Activated CD8-positive, alpha-beta T cell treated with anti-CD3 and anti-CD28 coated beads for 36 hours (primary cell): ENCODE measurements around the gene TOP1. TPM values are rescaled to one million over a fixed set of nuclear protein-coding genes. Genes with fewer than 3 reads are reported as not detected.

Source experiments
- ATAC-seq: fragments of 200-7000 bp; cut with Tn5 transposase; one replicate; pipeline ENCODE4 v1.10.0; 2021; ENCODE audit warnings: mild to moderate bottlenecking, moderate library complexity
- CTCF ChIA-PET: fragments of 350-600 bp; sonication (Branson Sonifier 250); formaldehyde crosslinking; loops from one replicate; lab custom pipeline; 2021; ENCODE audit warnings: antibody characterized with exemption; lab: Charles Lee
- POLR2A ChIA-PET: fragments of 350-600 bp; sonication (Branson Sonifier 250); formaldehyde crosslinking; loops from one replicate; lab custom pipeline; 2021; ENCODE audit warnings: antibody characterized with exemption; lab: Charles Lee
- DNase-seq: peaks from one replicate; pipeline ENCODE4 v3.0.0-alpha.2; 2020
- H3K27ac Mint-ChIP-seq: one replicate; pipeline ENCODE4 v1.8.0; 2021; ENCODE audit warnings: mild to moderate bottlenecking, mixed read lengths
- H3K27me3 Mint-ChIP-seq: one replicate; pipeline ENCODE4 v1.8.0; 2021; ENCODE audit warnings: mixed read lengths
- H3K36me3 Mint-ChIP-seq: one replicate; pipeline ENCODE4 v1.8.0; 2021; ENCODE audit warnings: low read depth, mixed read lengths
- H3K4me1 Mint-ChIP-seq: one replicate; pipeline ENCODE4 v1.8.0; 2021; ENCODE audit warnings: low read depth, mixed read lengths
- H3K4me3 Mint-ChIP-seq: one replicate; pipeline ENCODE4 v1.8.0; 2021; ENCODE audit warnings: mild to moderate bottlenecking, moderate library complexity, mixed read lengths
- H3K9me3 Mint-ChIP-seq: one replicate; pipeline ENCODE4 v1.8.0; 2021; ENCODE audit warnings: mixed read lengths
- CTCF ChIP-seq: fragments of 200-600 bp; IDR thresholded peaks from one replicate; pipeline ENCODE4 v1.8.0; 2022; ENCODE audit warnings: antibody characterized with exemption, mild to moderate bottlenecking
- intact Hi-C: fragments of 100-400 bp; cut with micrococcal nuclease; formaldehyde crosslinking; loops from one replicate; pipeline ENCODE4 v1.10.0; 2022
- total RNA-seq, 2 experiments: library from RNA; stranded (reverse); gene quantifications; one replicate each; pipeline ENCODE4 v1.2.3, GENCODE V29; 2021

Gene TOP1
- total RNA-seq, 2 experiments from 2014 or later, result 81.0 to 81.1 TPM

- no peaks in the 10 kb centered on the region for H3K27me3 Mint-ChIP-seq
- intact Hi-C loops, result no loop called here
- ChIA-PET POLR2A (no interaction called here), CTCF (interaction anchor here (0.6 to 0.8 kb wide), 2 partner anchors 40 to 63 kb away, joined by 3 read pairs; no protein-coding TSS in a partner anchor)
- H3K4me1 Mint-ChIP-seq, result peaks cover 81% of the 10 kb centered on the region
- H3K4me3 Mint-ChIP-seq, result no peak overlapping the region
- peaks cover 12% of the 10 kb centered on the region for H3K9me3 Mint-ChIP-seq
- no peak for TF ChIP-seq CTCF
- H3K27ac Mint-ChIP-seq, result no peak overlapping the region
- DNase-seq (peak; percentile 57), ATAC-seq (no peak)
- H3K36me3 Mint-ChIP-seq, result peaks cover 63% of the 10 kb centered on the region
Observed at GRCh38 chr20:41054070-41054846, 25.6 kb downstream of the TOP1 start.

GRCh38 chr20:41054847-41055230 lies 26.2 kb downstream of the TOP1 start:
- intact Hi-C loops, result no loop called here
- Mint-ChIP-seq H3K36me3 (peaks cover 61% of the 10 kb centered on the region), H3K4me3 (no peak overlapping the region)

GRCh38 chr20:41055679-41056078 lies 27.1 kb downstream of the TOP1 start:
- intact Hi-C loops, result no loop called here
- peaks cover 61% of the 10 kb centered on the region for H3K36me3 Mint-ChIP-seq
- no peak for DNase-seq
- H3K27me3 Mint-ChIP-seq, result no peaks in the 10 kb centered on the region
- no peak for TF ChIP-seq CTCF
- peaks cover 70% of the 10 kb centered on the region for H3K4me1 Mint-ChIP-seq
- H3K9me3 Mint-ChIP-seq, result peaks cover 12% of the 10 kb centered on the region
- no peak overlapping the region for H3K4me3 Mint-ChIP-seq
- no peak for ATAC-seq
- POLR2A ChIA-PET, result no interaction called here
- CTCF ChIA-PET, result interaction anchor here (1.3 kb wide), 1 partner anchor 39 kb away, joined by 3 read pairs; no protein-coding TSS in a partner anchor
- peak overlapping the region; percentile 26 for H3K27ac Mint-ChIP-seq

More at GRCh38 chr20:41054847-41055230, 26.2 kb downstream of the TOP1 start:
- Mint-ChIP-seq H3K9me3 (peaks cover 12% of the 10 kb centered on the region), H3K4me1 (peaks cover 75% of the 10 kb centered on the region), H3K27ac (peak overlapping the region; percentile 10), H3K27me3 (no peaks in the 10 kb centered on the region)
- POLR2A ChIA-PET, result no interaction called here
- DNase-seq (no peak), ATAC-seq (no peak)
- no peak for TF ChIP-seq CTCF
- CTCF ChIA-PET, result interaction anchor here (0.8 kb wide), 1 partner anchor 64 kb away, joined by 3 read pairs; no protein-coding TSS in a partner anchor

- ChIA-PET POLR2A (interaction anchor here (1.0 kb wide), 1 partner anchor 8 kb away, joined by 5 read pairs; no protein-coding TSS in a partner anchor), CTCF (interaction anchor here (1.0 to 1.1 kb wide), 2 partner anchors 17 to 67 kb away, joined by 3 read pairs; no protein-coding TSS in a partner anchor)
- ATAC-seq (peak; percentile 91), DNase-seq (peak; percentile 43)
- peaks cover 58% of the 10 kb centered on the region for H3K4me1 Mint-ChIP-seq
- peak overlapping the region; percentile 5 for H3K27ac Mint-ChIP-seq
- intact Hi-C loops, result no loop called here
- H3K4me3 Mint-ChIP-seq, result no peak overlapping the region
- TF ChIP-seq CTCF, result no peak
- H3K36me3 Mint-ChIP-seq, result peaks cover 63% of the 10 kb centered on the region
- no peaks in the 10 kb centered on the region for H3K27me3 Mint-ChIP-seq
- H3K9me3 Mint-ChIP-seq, result peaks cover 10% of the 10 kb centered on the region
Observed at GRCh38 chr20:41057999-41058673, 29.5 kb downstream of the TOP1 start.
